Measurements from ENCODE around the gene CHPT1. TPM values are rescaled to one million over a fixed set of nuclear protein-coding genes. Genes with fewer than 3 reads are reported as not detected.
"Not testable (repeated sequence)": the region's sequence is repeated elsewhere in the genome, so short reads cannot be mapped to it uniquely, and the experiment has no call there.

The CHPT1 gene
- total RNA-seq, 1 donor from 2014 or later, result 12.7 TPM

- Histone ChIP-seq H3K27me3 (no peaks in the 10 kb centered on the region), H3K9ac (no peak overlapping the region), H3F3A (ENCODE audit: low read depth) (no peaks in the 10 kb centered on the region), H3K36me3 (no peaks in the 10 kb centered on the region), H3K4me3 (no peak overlapping the region), H3K4me1 (no peaks in the 10 kb centered on the region), H3K27ac (no peak overlapping the region), H3K4me2 (no peak overlapping the region), H3K79me2 (ENCODE audit: low read depth) (no peaks in the 10 kb centered on the region), H2AFZ (replicated peaks) (no peak overlapping the region), H4K20me1 (ENCODE audit: low read depth) (no peaks in the 10 kb centered on the region), H3K9me3 (ENCODE audit: low read depth) (no peaks in the 10 kb centered on the region)
- Mint-ChIP-seq H3K4me1 (no peaks in the 10 kb centered on the region), H3K9me3 (no peaks in the 10 kb centered on the region), H3K4me3 (no peak overlapping the region), H3K36me3 (no peaks in the 10 kb centered on the region), H3K27ac (no peak overlapping the region), H3K27me3 (ENCODE audit: insufficient read depth, low read depth) (peaks cover 4% of the 10 kb centered on the region)
- no peak for DNase-seq (ENCODE audit: low spot score)
- TF ChIP-seq CTCF (IDR thresholded peaks at IDR 0.05) (no peak), EZH2 (IDR thresholded peaks at IDR 0.05) (no peak)
These were observed 19.4 kb upstream of the CHPT1 start for GRCh38 chr12:101678081-101678480.

- Mint-ChIP-seq H3K36me3 (no peaks in the 10 kb centered on the region), H3K4me3 (no peak overlapping the region), H3K4me1 (no peaks in the 10 kb centered on the region), H3K27ac (no peak overlapping the region), H3K27me3 (ENCODE audit: insufficient read depth, low read depth) (peaks cover 4% of the 10 kb centered on the region), H3K9me3 (no peaks in the 10 kb centered on the region)
- TF ChIP-seq EZH2phosphoT487 (IDR thresholded peaks at IDR 0.05), result no peak
- TF ChIP-seq CTCF (IDR thresholded peaks at IDR 0.05), result no peak
- no peak for TF ChIP-seq EZH2 (IDR thresholded peaks at IDR 0.05)
- H2AFZ ChIP-seq (replicated peaks), result no peak overlapping the region
- no peaks in the 10 kb centered on the region for H3K79me2 ChIP-seq (ENCODE audit: low read depth)
- H3K9me3 ChIP-seq (ENCODE audit: low read depth), result no peaks in the 10 kb centered on the region
- no peaks in the 10 kb centered on the region for H3F3A ChIP-seq (ENCODE audit: low read depth)
- no peaks in the 10 kb centered on the region for H3K4me1 ChIP-seq
- H3K36me3 ChIP-seq, result no peaks in the 10 kb centered on the region
- H3K27me3 ChIP-seq, result no peaks in the 10 kb centered on the region
- H3K4me2 ChIP-seq, result no peak overlapping the region
- no peaks in the 10 kb centered on the region for H4K20me1 ChIP-seq (ENCODE audit: low read depth)
- no peak overlapping the region for H3K27ac ChIP-seq
- no peak for DNase-seq (ENCODE audit: low spot score)
- H3K9ac ChIP-seq, result no peak overlapping the region
- no peak overlapping the region for H3K4me3 ChIP-seq
These were observed 17.2 kb upstream of the CHPT1 start for GRCh38 chr12:101680240-101680639.

DNA sequence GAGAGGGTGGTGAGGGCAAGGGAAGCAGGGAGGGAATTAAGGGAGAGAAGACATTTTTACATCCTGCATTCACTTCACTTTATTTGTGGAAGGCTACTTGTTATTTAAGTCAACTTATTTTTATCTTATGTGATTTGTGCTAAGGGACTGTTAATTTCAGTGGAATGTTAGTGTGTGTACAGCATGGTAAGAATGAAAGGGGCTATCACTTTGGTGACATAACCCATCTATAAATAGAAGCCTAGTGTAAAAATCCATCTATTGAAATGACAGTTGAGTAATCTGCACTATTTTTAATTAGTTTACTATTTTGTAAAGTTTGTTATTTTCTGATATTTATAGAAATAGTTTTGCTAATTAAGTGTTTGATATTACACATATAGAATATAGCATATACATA, 16.8 kb upstream of the CHPT1 start:
- H3K4me1 ChIP-seq, result no peaks in the 10 kb centered on the region
- H3K9ac ChIP-seq, result no peak overlapping the region
- no peak for TF ChIP-seq EZH2 (IDR thresholded peaks at IDR 0.05)
- no peak for TF ChIP-seq EZH2phosphoT487 (IDR thresholded peaks at IDR 0.05)
- TF ChIP-seq CTCF (IDR thresholded peaks at IDR 0.05), result no peak
- no peaks in the 10 kb centered on the region for H3K36me3 ChIP-seq
- no peaks in the 10 kb centered on the region for H4K20me1 ChIP-seq (ENCODE audit: low read depth)
- no peak overlapping the region for H3K4me3 ChIP-seq
- H3K27ac ChIP-seq, result no peak overlapping the region
- no peak for DNase-seq (ENCODE audit: low spot score)
- no peak overlapping the region for H2AFZ ChIP-seq (replicated peaks)
- no peaks in the 10 kb centered on the region for H3K36me3 Mint-ChIP-seq
- no peak overlapping the region for H3K4me2 ChIP-seq
- no peak overlapping the region for H3K4me3 Mint-ChIP-seq
- no peaks in the 10 kb centered on the region for H3K9me3 Mint-ChIP-seq
- H3K27me3 ChIP-seq, result no peaks in the 10 kb centered on the region
- H3K27me3 Mint-ChIP-seq (ENCODE audit: insufficient read depth, low read depth), result peaks cover 4% of the 10 kb centered on the region
- H3K4me1 Mint-ChIP-seq, result no peaks in the 10 kb centered on the region
- H3K27ac Mint-ChIP-seq, result no peak overlapping the region
- no peaks in the 10 kb centered on the region for H3K9me3 ChIP-seq (ENCODE audit: low read depth)
- no peaks in the 10 kb centered on the region for H3K79me2 ChIP-seq (ENCODE audit: low read depth)
- H3F3A ChIP-seq (ENCODE audit: low read depth), result no peaks in the 10 kb centered on the region

DNA sequence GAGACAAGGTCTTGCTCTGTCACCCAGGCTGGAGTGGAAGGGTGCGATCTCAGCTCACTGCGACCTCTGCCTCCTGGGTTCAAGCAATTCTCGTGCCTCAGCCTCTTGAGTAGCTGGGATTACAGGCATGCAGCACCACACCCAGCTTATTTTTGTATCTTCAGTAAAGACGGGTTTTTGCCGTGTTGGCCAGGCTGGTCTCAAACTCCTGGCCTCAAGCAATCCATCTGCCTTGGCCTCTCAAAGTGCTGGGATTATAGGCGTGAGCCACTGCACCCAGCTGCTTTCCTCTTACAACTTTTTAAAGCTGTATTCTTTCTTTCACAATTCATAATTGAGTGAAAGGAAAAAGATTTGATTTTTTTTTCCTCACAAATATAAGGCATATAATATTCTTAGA, 15.8 kb upstream of the CHPT1 start:
- H3F3A ChIP-seq (ENCODE audit: low read depth); H3K27me3 ChIP-seq; H4K20me1 ChIP-seq (ENCODE audit: low read depth); H3K4me3 Mint-ChIP-seq; H3K79me2 ChIP-seq (ENCODE audit: low read depth); H3K9ac ChIP-seq; H3K9me3 ChIP-seq (ENCODE audit: low read depth); H3K9me3 Mint-ChIP-seq; H3K4me3 ChIP-seq; H3K36me3 Mint-ChIP-seq; H3K27ac Mint-ChIP-seq; H2AFZ ChIP-seq (replicated peaks); H3K4me1 ChIP-seq; DNase-seq (ENCODE audit: low spot score); H3K27ac ChIP-seq; H3K36me3 ChIP-seq; H3K27me3 Mint-ChIP-seq (ENCODE audit: insufficient read depth, low read depth); H3K4me1 Mint-ChIP-seq; H3K4me2 ChIP-seq: not testable (repeated sequence)
